ENCODE measurements around the gene ADH1B.

ADH1B gene

GRCh38 chr4:99317354-99317753 is 3.8 kb downstream of the ADH1B start:
- H3K27me3 ChIP-seq (replicated peaks; ENCODE audit: control insufficient read depth, insufficient read depth, low read length) = no peaks in the 10 kb centered on the region
- TF ChIP-seq, protein P1, sequence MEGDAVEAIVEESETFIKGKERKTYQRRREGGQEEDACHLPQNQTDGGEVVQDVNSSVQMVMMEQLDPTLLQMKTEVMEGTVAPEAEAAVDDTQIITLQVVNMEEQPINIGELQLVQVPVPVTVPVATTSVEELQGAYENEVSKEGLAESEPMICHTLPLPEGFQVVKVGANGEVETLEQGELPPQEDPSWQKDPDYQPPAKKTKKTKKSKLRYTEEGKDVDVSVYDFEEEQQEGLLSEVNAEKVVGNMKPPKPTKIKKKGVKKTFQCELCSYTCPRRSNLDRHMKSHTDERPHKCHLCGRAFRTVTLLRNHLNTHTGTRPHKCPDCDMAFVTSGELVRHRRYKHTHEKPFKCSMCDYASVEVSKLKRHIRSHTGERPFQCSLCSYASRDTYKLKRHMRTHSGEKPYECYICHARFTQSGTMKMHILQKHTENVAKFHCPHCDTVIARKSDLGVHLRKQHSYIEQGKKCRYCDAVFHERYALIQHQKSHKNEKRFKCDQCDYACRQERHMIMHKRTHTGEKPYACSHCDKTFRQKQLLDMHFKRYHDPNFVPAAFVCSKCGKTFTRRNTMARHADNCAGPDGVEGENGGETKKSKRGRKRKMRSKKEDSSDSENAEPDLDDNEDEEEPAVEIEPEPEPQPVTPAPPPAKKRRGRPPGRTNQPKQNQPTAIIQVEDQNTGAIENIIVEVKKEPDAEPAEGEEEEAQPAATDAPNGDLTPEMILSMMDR (IDR thresholded peaks at IDR 0.05; ENCODE audit: insufficient read depth, low read length, poor library complexity, severe bottlenecking) = no peak
- H3K4me3 ChIP-seq (replicated peaks; ENCODE audit: low read depth, low read length) = no peak overlapping the region
- H3K36me3 ChIP-seq (ENCODE audit: control insufficient read depth, insufficient read depth, low read length) = no peaks in the 10 kb centered on the region
- DNase-seq (ENCODE audit: extremely low read depth, insufficient read length) = no peak

DNA sequence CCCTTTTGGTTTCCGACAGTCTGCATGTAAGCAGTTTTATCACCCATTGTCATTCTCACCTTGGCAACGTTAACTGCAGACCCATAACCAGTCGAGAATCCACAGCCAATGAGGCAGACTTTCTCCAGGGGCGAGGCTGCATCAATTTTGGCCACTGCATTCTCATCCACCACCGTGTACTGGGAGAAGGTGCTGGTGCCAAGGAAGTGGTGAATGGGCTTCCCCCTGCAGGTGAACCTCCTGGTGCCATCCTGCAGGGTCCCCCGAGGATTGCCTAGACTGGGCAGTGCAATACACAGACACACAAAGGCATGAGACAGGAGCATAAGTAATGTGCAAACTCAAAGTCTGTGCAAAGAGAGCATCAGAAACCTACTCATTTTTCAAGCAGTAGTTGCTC is 5.4 kb downstream of the ADH1B start:
- TF ChIP-seq, protein P1 (IDR thresholded peaks at IDR 0.05; ENCODE audit: insufficient read depth, low read length, poor library complexity, severe bottlenecking) = no peak
- no peaks in the 10 kb centered on the region for H3K36me3 ChIP-seq (ENCODE audit: control insufficient read depth, insufficient read depth, low read length)
- no peaks in the 10 kb centered on the region for H3K27me3 ChIP-seq (replicated peaks; ENCODE audit: control insufficient read depth, insufficient read depth, low read length)
- no peak overlapping the region for H3K4me3 ChIP-seq (replicated peaks; ENCODE audit: low read depth, low read length)
- no peak for DNase-seq (ENCODE audit: extremely low read depth, insufficient read length)

- TF ChIP-seq, protein P1 (IDR thresholded peaks at IDR 0.05; ENCODE audit: insufficient read depth, low read length, poor library complexity, severe bottlenecking) = no peak
- DNase-seq (ENCODE audit: extremely low read depth, insufficient read length) = no peak
- Histone ChIP-seq H3K36me3 (ENCODE audit: control insufficient read depth, insufficient read depth, low read length) (no peaks in the 10 kb centered on the region), H3K27me3 (replicated peaks; ENCODE audit: control insufficient read depth, insufficient read depth, low read length) (no peaks in the 10 kb centered on the region), H3K4me3 (replicated peaks; ENCODE audit: low read depth, low read length) (no peak overlapping the region)
These were observed 7.0 kb downstream of the ADH1B start for GRCh38 chr4:99314211-99314610.

- no peaks in the 10 kb centered on the region for H3K36me3 ChIP-seq (ENCODE audit: control insufficient read depth, insufficient read depth, low read length)
- H3K27me3 ChIP-seq (replicated peaks; ENCODE audit: control insufficient read depth, insufficient read depth, low read length) = no peaks in the 10 kb centered on the region
- TF ChIP-seq, protein P1 (IDR thresholded peaks at IDR 0.05; ENCODE audit: insufficient read depth, low read length, poor library complexity, severe bottlenecking) = no peak
- H3K4me3 ChIP-seq (replicated peaks; ENCODE audit: low read depth, low read length) = no peak overlapping the region
- no peak for DNase-seq (ENCODE audit: extremely low read depth, insufficient read length)
These were observed 10.8 kb downstream of the ADH1B start for GRCh38 chr4:99310389-99310788.

DNA sequence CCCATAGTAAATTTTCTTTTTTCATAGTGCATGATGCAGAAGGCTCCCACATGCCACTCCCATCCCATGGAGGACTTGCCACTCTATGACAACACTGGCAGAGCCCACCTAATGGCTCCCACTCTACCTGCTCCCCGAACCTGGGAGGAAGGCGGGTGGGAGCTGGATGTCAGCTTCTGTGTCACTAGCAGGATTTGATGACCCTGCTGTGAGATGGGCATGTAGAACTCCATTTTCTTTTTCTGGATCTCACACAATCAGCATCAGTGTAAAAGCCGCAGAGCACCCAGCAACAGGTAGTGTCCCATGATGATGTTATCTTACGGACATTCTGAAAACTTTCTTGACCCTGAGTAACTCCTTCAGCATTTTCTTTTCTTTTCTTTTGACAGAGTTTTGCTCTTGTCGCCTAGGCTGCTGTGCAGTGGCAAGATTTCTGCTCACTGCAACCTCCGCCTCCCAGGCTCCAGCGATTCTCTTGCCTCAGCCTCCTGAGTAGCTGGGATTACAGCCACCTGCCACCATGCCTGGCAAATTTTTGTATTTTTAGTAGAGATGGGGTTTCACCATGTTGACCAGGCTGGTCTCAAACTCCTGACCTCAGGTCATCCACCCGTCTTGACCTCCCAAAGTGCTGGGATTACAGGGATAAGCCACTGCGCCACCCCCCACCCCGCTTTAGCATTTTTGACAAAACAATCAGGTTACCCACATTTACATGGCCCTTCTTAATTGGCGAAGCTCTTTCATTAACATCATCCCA is 15.4 kb downstream of the ADH1B start:
- Histone ChIP-seq H3K27me3 (replicated peaks; ENCODE audit: control insufficient read depth, insufficient read depth, low read length) (no peaks in the 10 kb centered on the region), H3K4me3 (replicated peaks; ENCODE audit: low read depth, low read length) (no peak overlapping the region), H3K36me3 (ENCODE audit: control insufficient read depth, insufficient read depth, low read length) (no peaks in the 10 kb centered on the region)
- no peak for DNase-seq (ENCODE audit: extremely low read depth, insufficient read length)
- TF ChIP-seq, protein P1 (IDR thresholded peaks at IDR 0.05; ENCODE audit: insufficient read depth, low read length, poor library complexity, severe bottlenecking) = no peak
